ENCODE data around the gene RALGPS2. TPM values are rescaled to one million over a fixed set of nuclear protein-coding genes. Genes with fewer than 3 reads are reported as not detected.

Gene RALGPS2
- polyA plus RNA-seq, 1 of the 3 experiments (the other 2 are of a cell fraction), result 5.1 TPM

DNA sequence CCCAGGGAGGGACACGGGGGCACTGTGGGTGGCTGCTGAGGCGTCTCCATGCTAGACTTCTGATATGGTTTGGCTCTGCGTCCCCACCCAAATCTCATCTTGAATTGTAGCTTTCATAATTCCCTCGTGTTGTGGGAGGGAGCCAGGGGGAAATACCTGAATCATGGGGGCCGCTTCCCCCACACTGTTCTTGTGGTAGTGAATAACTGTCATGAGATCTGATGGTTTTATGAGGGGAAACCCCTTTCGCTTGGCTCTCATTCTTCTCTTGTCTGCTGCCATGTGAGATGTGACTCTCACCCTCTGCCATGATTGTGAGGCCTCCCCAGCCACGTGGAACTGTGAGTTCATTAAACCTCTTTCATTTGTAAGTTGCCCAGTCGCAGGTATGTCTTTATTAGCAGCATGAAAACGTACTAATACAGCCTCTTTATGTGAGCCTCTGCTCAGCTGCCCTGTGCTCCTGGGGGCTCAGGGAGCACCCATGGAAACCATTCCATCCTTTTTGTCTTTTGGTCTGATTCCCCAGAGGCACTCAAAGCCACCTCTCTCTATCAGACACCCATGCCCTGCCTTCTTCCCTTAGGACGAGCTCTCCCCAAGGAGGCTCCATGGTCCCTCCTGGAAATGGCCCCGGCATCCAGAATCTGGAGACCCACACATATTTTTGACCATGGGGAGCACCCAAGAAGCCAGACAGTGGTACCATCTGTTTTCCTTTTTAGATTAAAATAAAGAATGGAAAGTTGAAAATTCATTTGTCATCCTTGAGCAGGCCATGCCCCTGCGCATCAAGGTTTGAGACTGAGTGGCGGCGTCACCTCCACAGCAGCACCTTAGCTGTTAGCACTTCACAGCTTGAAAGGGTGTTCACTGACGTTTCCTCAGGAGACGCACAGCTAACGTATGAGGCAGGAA, 234.8 kb downstream of the RALGPS2 start (continued):
- TF ChIP-seq ZBTB33 (IDR thresholded peaks at IDR 0.05; ENCODE audit: borderline replicate concordance, low read depth) (no peak), EP300 (IDR thresholded peaks at IDR 0.05; ENCODE audit: borderline replicate concordance in 1 of 2, low read depth in 1 of 2, low read length in 1 of 2) (no peak)

- Histone ChIP-seq H3K4me2 (no peak overlapping the region), H3K27me3 (ENCODE audit: insufficient read depth) (no peaks in the 10 kb centered on the region), H3K79me2 (ENCODE audit: insufficient read depth) (no peaks in the 10 kb centered on the region), H3K9me3 (no peaks in the 10 kb centered on the region), H3K9ac (no peak overlapping the region), H3K9me2 (no peaks in the 10 kb centered on the region), H3K4me1 (ENCODE audit: control insufficient read depth in 1 of 2, insufficient read depth in 2 of 2, low read depth in 1 of 2, low read length in 1 of 2) (no peaks in the 10 kb centered on the region), H3K36me3 (replicated peaks in 1 of 2; ENCODE audit: control insufficient read depth in 1 of 2, insufficient read depth in 2 of 2, low read length in 1 of 2) (no peaks in the 10 kb centered on the region), H3F3A (replicated peaks; ENCODE audit: insufficient read depth) (no peaks in the 10 kb centered on the region), H3K4me3 (ENCODE audit: low read depth in 2 of 2, low read length in 1 of 2) (no peak overlapping the region), H3K27ac (ENCODE audit: low read depth in 2 of 2, low read length in 1 of 2) (no peak overlapping the region), H4K20me1 (ENCODE audit: insufficient read depth) (no peaks in the 10 kb centered on the region), H2AFZ (ENCODE audit: low read depth) (no peak overlapping the region)
- DNase-seq, result no peak
- POLR2A ChIA-PET, result no interaction called here
- 45% methylated on average over 9 of the region's 9 CpGs for WGBS (ENCODE audit: low lambda C conversion rate)
- CTCF ChIA-PET, result no interaction called here
- TF ChIP-seq EZH2phosphoT487 (IDR thresholded peaks at IDR 0.05; ENCODE audit: borderline replicate concordance, low read depth) (no peak), NFIC (IDR thresholded peaks at IDR 0.05; ENCODE audit: borderline replicate concordance) (no peak)
These were observed 235.6 kb downstream of the RALGPS2 start for GRCh38 chr1:178960482-178961240.

- H3K27ac ChIP-seq (ENCODE audit: low read depth in 2 of 2, low read length in 1 of 2), result no peak overlapping the region
These were observed 236.3 kb downstream of the RALGPS2 start for GRCh38 chr1:178961331-178961730.

More at GRCh38 chr1:178961331-178961730, 236.3 kb downstream of the RALGPS2 start:
- H4K20me1 ChIP-seq (ENCODE audit: insufficient read depth), result no peaks in the 10 kb centered on the region
- DNase-seq, result no peak
- no peaks in the 10 kb centered on the region for H3K9me3 ChIP-seq
- no peak for TF ChIP-seq EZH2phosphoT487 (IDR thresholded peaks at IDR 0.05; ENCODE audit: borderline replicate concordance, low read depth)
- TF ChIP-seq EP300 (IDR thresholded peaks at IDR 0.05; ENCODE audit: borderline replicate concordance in 1 of 2, low read depth in 1 of 2, low read length in 1 of 2), result no peak
- TF ChIP-seq ZBTB33 (IDR thresholded peaks at IDR 0.05; ENCODE audit: borderline replicate concordance, low read depth), result no peak
- no peak for TF ChIP-seq FOXM1 (IDR thresholded peaks at IDR 0.05; ENCODE audit: low read depth)
- TF ChIP-seq RXRA (IDR thresholded peaks at IDR 0.05; ENCODE audit: borderline replicate concordance, low read depth), result no peak
- TF ChIP-seq, protein P1, sequence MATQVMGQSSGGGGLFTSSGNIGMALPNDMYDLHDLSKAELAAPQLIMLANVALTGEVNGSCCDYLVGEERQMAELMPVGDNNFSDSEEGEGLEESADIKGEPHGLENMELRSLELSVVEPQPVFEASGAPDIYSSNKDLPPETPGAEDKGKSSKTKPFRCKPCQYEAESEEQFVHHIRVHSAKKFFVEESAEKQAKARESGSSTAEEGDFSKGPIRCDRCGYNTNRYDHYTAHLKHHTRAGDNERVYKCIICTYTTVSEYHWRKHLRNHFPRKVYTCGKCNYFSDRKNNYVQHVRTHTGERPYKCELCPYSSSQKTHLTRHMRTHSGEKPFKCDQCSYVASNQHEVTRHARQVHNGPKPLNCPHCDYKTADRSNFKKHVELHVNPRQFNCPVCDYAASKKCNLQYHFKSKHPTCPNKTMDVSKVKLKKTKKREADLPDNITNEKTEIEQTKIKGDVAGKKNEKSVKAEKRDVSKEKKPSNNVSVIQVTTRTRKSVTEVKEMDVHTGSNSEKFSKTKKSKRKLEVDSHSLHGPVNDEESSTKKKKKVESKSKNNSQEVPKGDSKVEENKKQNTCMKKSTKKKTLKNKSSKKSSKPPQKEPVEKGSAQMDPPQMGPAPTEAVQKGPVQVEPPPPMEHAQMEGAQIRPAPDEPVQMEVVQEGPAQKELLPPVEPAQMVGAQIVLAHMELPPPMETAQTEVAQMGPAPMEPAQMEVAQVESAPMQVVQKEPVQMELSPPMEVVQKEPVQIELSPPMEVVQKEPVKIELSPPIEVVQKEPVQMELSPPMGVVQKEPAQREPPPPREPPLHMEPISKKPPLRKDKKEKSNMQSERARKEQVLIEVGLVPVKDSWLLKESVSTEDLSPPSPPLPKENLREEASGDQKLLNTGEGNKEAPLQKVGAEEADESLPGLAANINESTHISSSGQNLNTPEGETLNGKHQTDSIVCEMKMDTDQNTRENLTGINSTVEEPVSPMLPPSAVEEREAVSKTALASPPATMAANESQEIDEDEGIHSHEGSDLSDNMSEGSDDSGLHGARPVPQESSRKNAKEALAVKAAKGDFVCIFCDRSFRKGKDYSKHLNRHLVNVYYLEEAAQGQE (IDR thresholded peaks at IDR 0.05; ENCODE audit: low read depth, low read length), result no peak
- TF ChIP-seq, protein P2, sequence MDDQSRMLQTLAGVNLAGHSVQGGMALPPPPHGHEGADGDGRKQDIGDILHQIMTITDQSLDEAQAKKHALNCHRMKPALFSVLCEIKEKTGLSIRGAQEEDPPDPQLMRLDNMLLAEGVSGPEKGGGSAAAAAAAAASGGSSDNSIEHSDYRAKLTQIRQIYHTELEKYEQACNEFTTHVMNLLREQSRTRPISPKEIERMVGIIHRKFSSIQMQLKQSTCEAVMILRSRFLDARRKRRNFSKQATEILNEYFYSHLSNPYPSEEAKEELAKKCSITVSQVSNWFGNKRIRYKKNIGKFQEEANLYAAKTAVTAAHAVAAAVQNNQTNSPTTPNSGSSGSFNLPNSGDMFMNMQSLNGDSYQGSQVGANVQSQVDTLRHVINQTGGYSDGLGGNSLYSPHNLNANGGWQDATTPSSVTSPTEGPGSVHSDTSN (IDR thresholded peaks at IDR 0.05), result no peak
- no peak for TF ChIP-seq NFIC (IDR thresholded peaks at IDR 0.05; ENCODE audit: borderline replicate concordance)
- H3K27me3 ChIP-seq (ENCODE audit: insufficient read depth), result no peaks in the 10 kb centered on the region
- no peak overlapping the region for H3K4me2 ChIP-seq
- CTCF ChIA-PET, result no interaction called here
- no peak overlapping the region for H3K9ac ChIP-seq
- POLR2A ChIA-PET, result no interaction called here
- no peaks in the 10 kb centered on the region for H3K9me2 ChIP-seq
- H3K79me2 ChIP-seq (ENCODE audit: insufficient read depth), result no peaks in the 10 kb centered on the region
- no peaks in the 10 kb centered on the region for H3K4me1 ChIP-seq (ENCODE audit: control insufficient read depth in 1 of 2, insufficient read depth in 2 of 2, low read depth in 1 of 2, low read length in 1 of 2)
- H3K36me3 ChIP-seq (replicated peaks in 1 of 2; ENCODE audit: control insufficient read depth in 1 of 2, insufficient read depth in 2 of 2, low read length in 1 of 2), result no peaks in the 10 kb centered on the region
- no peak overlapping the region for H2AFZ ChIP-seq (ENCODE audit: low read depth)
- H3F3A ChIP-seq (replicated peaks; ENCODE audit: insufficient read depth), result no peaks in the 10 kb centered on the region
- WGBS (ENCODE audit: low lambda C conversion rate), result 86% methylated on average over 4 of the region's 4 CpGs
- H3K4me3 ChIP-seq (ENCODE audit: low read depth in 2 of 2, low read length in 1 of 2), result no peak overlapping the region
